A549 treated with CORT108297 at 1 μM for 4 hours (cell line): ENCODE results near the gene HTRA2. TPM values are rescaled to one million over a fixed set of nuclear protein-coding genes. Genes with fewer than 3 reads are reported as not detected.

Experiments used
- total RNA-seq: library from RNA; stranded (reverse); fragments of 200-300 nt; extraction: Qiagen RNA extraction; gene quantifications from 5 replicates; pipeline ENCODE4 v1.2.3, GENCODE V29; 2022

Gene HTRA2
- 34.7 to 45.7 TPM (median 41.8 TPM) in 5 replicates for total RNA-seq

DNA sequence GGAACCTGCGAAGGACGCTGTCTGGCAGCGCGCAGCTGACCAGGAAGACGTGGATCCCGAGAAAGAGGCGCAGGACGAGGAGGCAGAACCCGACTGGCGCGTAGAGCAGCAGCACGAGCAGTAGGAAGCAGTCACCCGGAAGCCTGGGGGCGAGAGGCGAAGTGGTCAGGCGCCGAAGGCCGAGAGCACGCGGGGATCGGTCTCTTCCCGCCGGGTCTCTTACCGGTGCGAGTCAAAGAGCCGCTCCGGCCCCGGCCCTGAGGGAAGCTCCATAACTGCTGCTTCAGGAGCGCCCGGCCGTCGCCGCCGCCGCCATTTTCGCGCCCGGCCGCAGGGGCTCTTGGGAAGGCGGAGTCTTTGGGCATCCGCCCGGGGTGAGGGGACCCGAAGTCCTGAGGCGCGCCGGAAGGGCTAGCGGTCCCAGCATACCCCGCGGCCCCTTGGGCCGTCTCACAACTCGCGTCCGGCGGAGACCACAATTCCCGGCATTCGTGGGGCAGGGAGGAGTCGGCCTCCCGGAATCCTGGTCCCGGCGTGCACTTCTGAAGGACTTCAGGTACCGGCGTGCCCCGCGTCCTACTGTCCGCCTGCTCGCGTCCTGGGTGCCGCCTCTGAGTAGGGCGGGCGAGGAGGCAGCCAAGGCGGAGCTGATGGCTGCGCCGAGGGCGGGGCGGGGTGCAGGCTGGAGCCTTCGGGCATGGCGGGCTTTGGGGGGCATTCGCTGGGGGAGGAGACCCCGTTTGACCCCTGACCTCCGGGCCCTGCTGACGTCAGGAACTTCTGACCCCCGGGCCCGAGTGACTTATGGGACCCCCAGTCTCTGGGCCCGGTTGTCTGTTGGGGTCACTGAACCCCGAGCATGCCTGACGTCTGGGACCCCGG is at the start of gene HTRA2, which contains the start of gene AUP1:
TSS of gene HTRA2 (plus strand) at position 577 of the 882 bp plus-strand sequence. CDS start at position 651, 74 bp downstream.
TSS of gene AUP1 (minus strand) at position 350 of the 882 bp plus-strand sequence. CDS start at position 273, 77 bp downstream.

DNA sequence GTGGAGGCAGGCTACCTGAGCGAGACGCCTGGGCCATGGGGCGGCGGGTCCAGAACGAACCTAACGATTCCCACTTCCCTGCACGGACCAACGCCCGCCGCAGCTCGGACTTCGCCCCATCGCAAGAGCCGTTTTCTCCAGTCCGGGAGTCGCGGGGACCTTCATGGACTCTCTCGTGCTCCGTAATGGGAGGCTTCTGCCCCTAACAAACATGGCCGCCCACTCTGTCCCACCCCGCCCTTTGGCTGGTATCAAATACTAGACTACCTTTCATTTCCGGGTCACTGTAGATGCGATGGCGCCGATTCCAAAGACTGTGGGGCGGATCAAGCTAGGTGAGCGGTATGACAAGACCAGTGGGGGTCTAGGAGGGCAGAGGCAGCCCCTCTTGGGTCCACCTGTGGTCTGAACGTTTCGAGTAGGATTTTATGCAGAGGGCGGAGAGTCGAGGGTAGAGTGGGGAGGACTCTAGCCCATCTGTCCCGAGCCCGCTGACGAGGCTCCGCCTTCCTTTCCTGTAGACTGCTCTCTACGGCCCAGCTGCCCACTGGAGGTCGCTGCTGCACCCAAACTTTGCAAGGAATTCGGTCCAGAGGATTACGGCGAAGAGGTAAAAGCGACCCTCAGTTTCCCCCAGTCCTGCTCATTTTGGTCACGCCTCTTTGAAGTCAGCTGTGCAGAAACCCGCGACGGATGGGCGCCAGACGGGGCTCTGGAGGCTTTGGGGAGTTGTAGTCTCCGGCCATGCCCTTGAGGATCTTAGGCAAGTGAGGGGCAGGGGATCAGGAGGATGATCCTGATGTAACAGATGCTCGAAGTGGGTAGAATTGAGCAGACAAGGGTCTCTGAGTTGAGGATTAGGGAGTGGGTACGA is 46.7 kb upstream of the HTRA2 start, which contains the start of the genes CCDC142 and TTC31:
TSS of gene CCDC142 (minus strand) at position 198 of the 874 bp plus-strand sequence. CDS start at position 37, 161 bp downstream.
TSS of gene TTC31 (plus strand) at position 281 of the 874 bp plus-strand sequence. CDS start at position 296, 15 bp downstream.

DNA sequence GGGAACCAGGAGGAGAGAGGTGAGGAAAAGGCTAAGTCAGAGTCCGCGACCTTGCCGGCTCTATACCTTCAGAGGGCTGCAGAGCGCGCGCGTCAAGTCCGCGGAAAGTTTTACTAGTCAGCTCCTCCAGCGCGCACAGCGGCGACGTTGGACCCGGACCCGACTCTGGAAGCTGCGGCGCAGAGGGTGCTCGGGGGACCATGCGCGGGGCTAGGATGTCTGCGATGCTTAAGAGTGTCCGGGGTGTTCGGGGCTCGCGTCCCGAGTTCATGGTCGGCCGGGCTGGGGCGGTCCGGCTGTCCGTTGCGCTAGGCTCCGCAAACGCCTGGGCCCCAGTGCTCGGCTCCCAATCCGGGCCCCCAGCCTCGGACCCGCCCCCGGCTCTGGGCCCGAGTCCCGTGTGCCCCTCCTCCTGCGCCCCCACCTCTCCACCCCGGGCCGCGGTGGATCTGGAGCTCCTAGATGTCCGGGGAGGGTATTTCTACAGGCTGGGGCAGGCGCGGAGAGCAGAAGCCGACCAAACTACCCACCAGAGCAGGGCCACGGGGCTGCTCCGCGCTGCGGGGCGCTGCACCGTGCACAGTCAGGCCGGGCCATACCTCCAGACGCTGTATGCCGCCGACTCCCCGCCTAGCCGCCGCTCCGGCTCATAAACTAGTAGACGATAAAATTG is 30.3 kb upstream of the HTRA2 start, which contains the start of gene LBX2:
TSS of gene LBX2 (minus strand) at position 337 of the 673 bp plus-strand sequence. CDS start at position 271, 66 bp downstream.

DNA sequence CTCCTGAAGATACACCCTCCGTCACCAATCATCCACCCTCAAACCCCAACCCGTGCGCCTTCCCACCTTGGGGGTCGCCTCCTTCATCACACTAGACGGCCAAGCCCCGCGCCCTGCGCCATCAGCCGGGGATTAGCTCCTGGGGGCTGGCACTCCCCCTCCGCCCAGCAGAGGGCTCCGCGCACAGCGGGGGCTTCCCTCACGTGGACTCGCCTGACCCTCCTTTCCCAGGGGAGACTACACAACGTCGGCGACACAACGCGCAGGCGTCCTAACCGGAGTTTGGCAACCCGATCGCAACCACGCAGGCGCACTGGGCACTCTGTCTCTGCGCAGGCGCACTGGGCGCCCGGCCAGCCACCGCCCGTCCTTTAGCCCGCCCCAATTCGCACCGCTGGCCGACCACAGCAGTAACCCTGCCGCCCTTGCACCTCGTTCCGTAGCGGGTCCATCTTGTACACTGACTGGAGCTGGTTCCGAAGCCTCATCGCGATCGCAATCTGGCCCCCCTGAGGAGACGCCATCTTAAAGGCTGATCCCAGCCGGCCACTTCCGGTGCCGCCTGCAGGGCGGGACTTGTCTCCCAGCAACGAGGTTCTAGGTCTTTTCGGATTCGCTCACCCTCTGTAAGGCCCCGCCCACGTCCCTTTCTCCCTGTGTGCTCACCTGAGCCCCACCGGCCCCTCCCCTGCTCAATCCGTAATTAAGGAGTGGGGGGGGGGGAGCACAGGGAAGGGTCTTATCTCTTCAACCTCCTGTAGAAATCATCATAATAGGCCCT is 22.4 kb upstream of the HTRA2 start, which contains the start of gene PCGF1:
TSS of gene PCGF1 (minus strand) at position 551 of the 781 bp plus-strand sequence. CDS start at position 524, 27 bp downstream.

DNA sequence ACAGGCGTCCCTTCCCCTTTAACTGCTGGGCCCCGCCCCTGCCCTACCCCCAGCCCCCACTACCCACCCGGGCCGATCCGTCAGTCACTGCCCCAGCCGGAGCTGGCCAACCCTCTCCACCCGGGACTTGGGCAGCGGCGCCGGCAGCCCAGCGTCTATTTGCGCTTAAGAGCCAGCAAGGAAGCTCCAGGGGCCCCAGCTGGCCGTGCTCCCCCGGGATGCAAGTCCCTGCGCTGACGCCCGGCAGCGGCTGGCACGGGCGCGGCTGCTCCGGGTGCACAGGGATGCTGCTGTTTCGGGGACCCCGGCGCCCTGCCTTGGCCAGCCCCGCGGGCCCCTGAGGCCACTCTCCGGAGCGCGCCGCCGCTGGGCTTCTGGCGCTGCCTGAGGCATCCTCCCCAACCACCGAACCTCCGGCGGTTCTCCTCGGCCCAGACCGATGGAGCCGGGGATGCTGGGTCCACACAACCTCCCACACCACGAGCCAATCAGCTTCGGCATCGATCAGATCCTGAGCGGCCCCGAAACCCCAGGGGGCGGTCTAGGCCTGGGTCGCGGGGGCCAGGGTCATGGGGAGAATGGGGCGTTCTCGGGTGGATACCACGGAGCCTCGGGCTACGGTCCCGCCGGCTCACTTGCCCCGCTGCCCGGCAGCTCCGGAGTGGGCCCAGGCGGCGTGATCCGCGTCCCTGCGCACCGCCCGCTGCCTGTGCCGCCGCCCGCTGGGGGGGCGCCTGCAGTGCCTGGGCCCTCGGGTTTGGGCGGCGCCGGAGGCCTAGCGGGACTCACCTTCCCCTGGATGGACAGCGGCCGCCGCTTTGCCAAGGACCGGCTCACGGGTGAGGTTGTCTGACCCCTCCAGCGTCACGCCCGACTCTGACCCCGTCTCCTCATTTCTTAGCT is 15.1 kb upstream of the HTRA2 start, which contains the start of gene TLX2:
TSS of gene TLX2 (plus strand) at position 83 of the 903 bp plus-strand sequence. CDS start at position 440, 357 bp downstream.

DNA sequence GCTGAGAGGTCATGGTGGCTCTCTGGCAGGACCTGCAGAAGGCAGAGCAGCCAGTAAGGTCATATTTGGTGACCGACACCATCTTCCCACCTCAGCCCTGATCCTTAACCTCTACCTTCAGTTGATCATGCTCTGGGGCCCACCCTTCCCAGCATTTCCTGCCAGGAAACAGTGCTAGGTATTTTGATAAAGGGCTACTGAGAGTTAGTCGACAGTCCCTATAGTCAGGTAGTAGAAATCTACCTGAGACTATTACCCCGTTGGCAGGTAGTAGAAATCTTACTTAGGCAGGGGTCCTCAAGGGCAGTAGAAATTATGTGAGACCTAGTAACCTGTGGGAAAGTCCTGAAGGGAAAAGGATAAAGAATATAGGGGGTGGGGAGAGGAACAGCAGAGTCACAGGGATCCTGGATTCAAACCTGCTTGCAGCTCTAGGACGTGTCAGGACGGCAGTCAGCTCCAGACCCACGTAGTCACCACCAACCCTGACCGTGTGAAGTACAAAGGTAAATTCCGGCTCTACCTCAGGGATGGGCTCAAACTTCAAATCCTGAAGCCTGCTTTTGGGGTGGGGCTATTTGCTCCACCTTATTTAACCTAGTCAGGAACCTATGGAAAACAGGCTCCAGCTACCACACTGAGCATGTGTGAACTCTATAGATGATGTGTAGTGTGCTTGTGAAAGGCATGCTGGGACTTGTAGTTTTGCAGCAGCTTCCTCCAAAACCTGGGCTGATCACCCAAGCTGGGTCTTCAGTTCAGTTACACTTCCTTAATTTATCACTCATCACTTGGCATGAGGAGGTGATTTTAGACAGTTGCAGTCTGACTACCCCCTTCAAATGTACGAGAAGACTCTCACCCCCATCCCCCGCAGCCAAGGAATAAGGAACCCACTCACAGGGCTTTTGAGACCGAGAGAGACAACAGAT is 3.8 kb upstream of the HTRA2 start, which contains the start of gene DQX1:
TSS of gene DQX1 (minus strand) at position 515 of the 932 bp plus-strand sequence. CDS start at position 13, 502 bp downstream.

DNA sequence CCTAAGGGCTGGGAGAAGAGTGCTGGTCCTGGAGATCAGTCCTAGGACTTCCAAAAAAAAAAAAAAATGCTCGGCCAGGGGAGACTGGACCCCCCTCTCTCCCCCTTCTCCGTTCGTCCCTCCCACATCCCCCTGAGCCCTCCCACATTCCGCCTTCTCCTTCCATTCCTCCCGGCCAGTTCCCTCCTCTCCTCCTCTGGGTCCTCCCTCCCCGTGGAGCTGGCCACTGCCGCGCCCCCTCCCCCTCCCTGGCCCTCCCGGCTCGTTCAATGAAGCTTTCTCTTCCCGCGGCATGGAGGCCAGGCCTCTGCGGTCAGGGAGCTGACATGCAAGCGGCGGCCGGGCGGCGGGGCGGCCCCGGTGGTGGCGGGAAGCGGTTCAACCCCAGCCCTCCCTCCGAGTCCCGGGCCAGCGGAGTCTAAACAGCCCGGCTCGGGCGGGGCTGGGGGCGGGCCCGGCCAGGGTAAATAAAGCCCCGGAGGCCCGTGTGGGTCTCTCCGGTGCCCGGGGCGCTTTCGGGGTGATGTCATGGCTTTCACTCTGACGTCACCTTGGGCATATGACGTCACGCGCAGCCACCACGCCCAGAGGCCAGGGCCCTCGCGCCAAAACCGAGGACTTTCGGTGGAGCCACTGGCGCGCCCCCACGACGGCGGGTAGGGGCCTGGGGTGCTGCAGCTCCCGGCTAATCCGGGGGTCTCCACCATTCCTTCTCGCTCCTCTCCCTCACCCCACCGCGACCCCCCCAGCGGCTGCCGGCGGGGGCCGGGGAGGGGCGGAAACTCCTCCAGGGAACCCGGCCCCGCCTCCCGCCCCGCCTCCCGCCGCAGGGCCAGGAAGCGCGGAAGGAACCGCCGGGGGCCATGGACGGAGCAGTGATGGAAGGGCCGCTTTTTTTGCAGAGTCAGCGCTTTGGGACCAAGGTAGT is 24.4 kb downstream of the HTRA2 start, which contains the start of the genes DOK1 and LOXL3:
TSS of gene DOK1 (plus strand) at position 829 of the 928 bp plus-strand sequence. CDS start at position 864, 35 bp downstream.
TSS of gene LOXL3 (minus strand) at position 51 of the 928 bp plus-strand sequence. CDS start 1,308 bp downstream, outside the sequence.

Other genes starting within 250 kb of the HTRA2 start
- gene SLC4A5, start 186.5 kb upstream of the HTRA2 start, total RNA-seq: 0.24 to 0.63 TPM (median 0.42 TPM) in 5 replicates
- 102 to 155 TPM (median 147 TPM) in 5 replicates for gene DCTN1, start 149.6 kb upstream of the HTRA2 start, total RNA-seq
- 2.5 to 4.0 TPM (median 3.3 TPM) in 5 replicates for gene C2orf81, start 108.3 kb upstream of the HTRA2 start, total RNA-seq
- 71.7 to 93.6 TPM (median 91.4 TPM) in 5 replicates for gene WDR54, start 108.2 kb upstream of the HTRA2 start, total RNA-seq
- 19.7 to 29.6 TPM (median 26.0 TPM) in 5 replicates for gene RTKN, start 88.0 kb upstream of the HTRA2 start, total RNA-seq
- gene INO80B, start 74.8 kb upstream of the HTRA2 start, total RNA-seq: 53.3 to 59.3 TPM (median 55.7 TPM) in 5 replicates
- gene WBP1, start 71.5 kb upstream of the HTRA2 start, total RNA-seq: 46.5 to 91.2 TPM (median 87.8 TPM) in 5 replicates
- 38.2 to 57.7 TPM (median 53.4 TPM) in 5 replicates for gene MOGS, start 64.6 kb upstream of the HTRA2 start, total RNA-seq
- gene MRPL53, start 57.3 kb upstream of the HTRA2 start, total RNA-seq: 94.6 to 158 TPM (median 138 TPM) in 5 replicates
- gene CCDC142, start 46.9 kb upstream of the HTRA2 start, total RNA-seq: 10.8 to 16.9 TPM (median 15.4 TPM) in 5 replicates
- 15.5 to 20.4 TPM (median 17.6 TPM) in 5 replicates for gene TTC31, start 46.9 kb upstream of the HTRA2 start, total RNA-seq
- 2.5 to 4.4 TPM (median 4.2 TPM) in 5 replicates for gene LBX2, start 30.3 kb upstream of the HTRA2 start, total RNA-seq
- gene PCGF1, start 22.2 kb upstream of the HTRA2 start, total RNA-seq: 31.7 to 39.8 TPM (median 34.6 TPM) in 5 replicates
- 0.16 to 0.44 TPM (median 0.27 TPM) in 5 replicates for gene TLX2, start 15.5 kb upstream of the HTRA2 start, total RNA-seq
- 0.06 to 0.16 TPM (median 0.12 TPM) in 5 replicates for gene DQX1, start 3.7 kb upstream of the HTRA2 start, total RNA-seq
- 187 to 255 TPM (median 247 TPM) in 5 replicates for gene AUP1, start 227 bp upstream of the HTRA2 start, total RNA-seq
- 0.22 to 0.37 TPM (median 0.33 TPM) in 5 replicates for gene LOXL3, start 24.0 kb downstream of the HTRA2 start, total RNA-seq
- gene DOK1, start 24.8 kb downstream of the HTRA2 start, total RNA-seq: 3.4 to 5.4 TPM (median 4.5 TPM) in 5 replicates
- gene M1AP, start 118.4 kb downstream of the HTRA2 start, total RNA-seq: not detected in 5 replicates
- gene SEMA4F, start 124.3 kb downstream of the HTRA2 start, total RNA-seq: 8.7 to 13.8 TPM (median 11.1 TPM) in 5 replicates